GM12878 (cell line): ENCODE results near the gene OGA. TPM values are rescaled to one million over a fixed set of nuclear protein-coding genes. Genes with fewer than 3 reads are reported as not detected.

ENCODE experiments used
- ATAC-seq: fragments of 200-7000 bp; cut with Tn5 transposase; 3 replicates; pipeline ENCODE4 v1.9.1; 2020; ENCODE audit warnings: mild to moderate bottlenecking, moderate library complexity
- BruUV-seq: library from RNA; stranded (reverse); fragments of 400-500 nt; replicated peaks from 2 replicates; lab custom pipeline; 2021; lab: Mats Ljungman, UMichigan
- CTCF ChIA-PET: fragments of 300-600 bp; sonication (Branson Sonifier 250); formaldehyde crosslinking; extraction: SDS; loops from one replicate; lab custom pipeline; 2021; ENCODE audit warnings: inconsistent platforms; lab: Yijun Ruan, JAX
- POLR2A ChIA-PET: fragments of 350-600 bp; formaldehyde crosslinking; extraction: SDS; loops from one replicate; lab custom pipeline; 2021; ENCODE audit warnings: inconsistent platforms; lab: Charles Lee
- RAD21 ChIA-PET: fragments of 300-600 bp; sonication (Branson Sonifier 250); formaldehyde crosslinking; loops from one replicate; lab custom pipeline; 2023; ENCODE audit warnings: antibody characterized with exemption; ENCODE audit not compliant: unreplicated experiment; lab: Charles Lee
- SMC1A ChIA-PET: fragments of 300-600 bp; sonication (Branson Sonifier 250); formaldehyde crosslinking; loops from one replicate; lab custom pipeline; 2023; ENCODE audit not compliant: unreplicated experiment, uncharacterized antibody; lab: Charles Lee
- DNase-seq: peaks from one replicate; pipeline ENCODE4 v3.0.0-alpha.2; 2011; ENCODE audit warnings: low read depth, low spot score
- FAIRE-seq: peaks from 3 replicates; lab custom pipeline; 2011; peaks lifted over from hg19 to GRCh38; lab: Jason Lieb, UNC
- H2AFZ ChIP-seq: 2 replicates; pipeline ENCODE4 v1.6.0; 2011; ENCODE audit warnings: low read depth, low read length, control low read depth; ENCODE audit not compliant: control insufficient read depth
- H3K27ac ChIP-seq: 2 replicates; pipeline ENCODE4 v1.5.1; 2011; ENCODE audit warnings: control low read depth; ENCODE audit not compliant: control insufficient read depth, insufficient read depth
- H3K27me3 ChIP-seq, 2 experiments: replicated peaks in 1 of 2; 2 replicates each; pipeline versions ENCODE4 v1.6.0 to v1.6.1; 2011; ENCODE audit warnings: low read length in 1 of 2; ENCODE audit not compliant: control insufficient read depth in 2 of 2, insufficient read depth in 2 of 2
- H3K36me3 ChIP-seq, 2 experiments: 2 replicates each; pipeline ENCODE4 v1.5.1; 2011; ENCODE audit warnings: low read length in 1 of 2; ENCODE audit not compliant: control insufficient read depth in 2 of 2, insufficient read depth in 2 of 2
- H3K4me1 ChIP-seq: 2 replicates; pipeline ENCODE4 v1.6.1; 2011; ENCODE audit warnings: mild to moderate bottlenecking, low read length, moderate library complexity, mixed read lengths; ENCODE audit not compliant: control insufficient read depth, insufficient read depth
- H3K4me2 ChIP-seq: 2 replicates; pipeline ENCODE4 v1.6.0; 2011; ENCODE audit warnings: control low read depth; ENCODE audit not compliant: control insufficient read depth, insufficient read depth
- H3K4me3 ChIP-seq: fragments of 200-600 bp; sonication (generic); 2 replicates; pipeline ENCODE4 v1.5.1; 2016
- H3K79me2 ChIP-seq: 2 replicates; pipeline ENCODE4 v1.6.0; 2011; ENCODE audit warnings: low read length; ENCODE audit not compliant: control insufficient read depth, insufficient read depth
- H3K9ac ChIP-seq: 2 replicates; pipeline ENCODE4 v1.8.0; 2011; ENCODE audit warnings: low read length, control low read depth, mixed read lengths; ENCODE audit not compliant: control insufficient read depth, insufficient read depth
- H3K9me3 ChIP-seq: replicated peaks from 3 replicates; pipeline ENCODE4 v1.5.1; 2011; ENCODE audit warnings: mild to moderate bottlenecking, low read length; ENCODE audit not compliant: control insufficient read depth, insufficient read depth
- H4K20me1 ChIP-seq: 2 replicates; pipeline ENCODE4 v1.6.0; 2011; ENCODE audit not compliant: control insufficient read depth, insufficient read depth
- CHD2 ChIP-seq: IDR thresholded peaks from 2 replicates; pipeline ENCODE4 v1.6.1; 2011; ENCODE audit warnings: low read depth, low read length, improper control_type of control experiment, borderline replicate concordance
- WGBS: methylation state at CpG from one replicate; pipeline ENCODE4 v1.1.6; 2016; ENCODE audit warnings: low lambda C conversion rate; ENCODE audit not compliant: insufficient replicate concordance, insufficient coverage; ENCODE audit errors: missing lambda C conversion rate; 5-methylcytosine and 5-hydroxymethylcytosine counted together
- in situ Hi-C: fragments of 300-500 bp; cut with MboI; formaldehyde crosslinking; loops from 9 replicates; pipeline ENCODE4 v1.14.3; 2018; ENCODE audit warnings: mixed read lengths
- intact Hi-C: fragments of 100-400 bp; cut with micrococcal nuclease; formaldehyde crosslinking; loops from one replicate; pipeline ENCODE4 v1.14.2; 2022; ENCODE audit not compliant: unreplicated experiment
- polyA plus RNA-seq, 11 experiments: library from polyadenylated mRNA; depleted of rRNA in 4 of 11; unstranded in 6 of 11; stranded (reverse) in 5 of 11; fragments of >200 nt; fragmentation: Nextera tagmentation in 4 of 11; fragmentation: Illumina TruSeq in 1 of 11; extraction: Ambion mirVana in 4 of 11; extraction: Trizol in 1 of 11; gene quantifications; 1 replicate in 1 of 11; 2 replicates in 10 of 11; pipeline versions ENCODE4 v1.2.1 to v1.2.3, GENCODE V29; 2011 to 2016; ENCODE audit warnings: inconsistent platforms in 2 of 11, missing spikeins in 2 of 11, low read depth in 1 of 11
- total RNA-seq, 4 experiments: library from RNA; depleted of rRNA in 3 of 4; stranded (reverse); fragments of >200 nt in 3 of 4; fragmentation: Illumina TruSeq in 1 of 4; extraction: Trizol in 1 of 4; gene quantifications; 2 replicates each; pipeline versions ENCODE4 v1.2.1 to v1.2.3, GENCODE V29; 2013 to 2021
- TF ChIP-seq, protein P1 (sequence below): IDR thresholded peaks from 2 replicates; pipeline ENCODE4 v1.6.1; 2012; ENCODE audit warnings: low read depth, low read length, improper control_type of control experiment
- TF ChIP-seq, protein P2 (sequence below): fragments of 450-650 bp; IDR thresholded peaks from 2 replicates; pipeline ENCODE4 v1.6.1; 2016; ENCODE audit warnings: mild to moderate bottlenecking, moderate library complexity, borderline replicate concordance
- TF ChIP-seq, protein P3 (sequence below): fragments of 450-650 bp; IDR thresholded peaks from 2 replicates; pipeline ENCODE4 v1.6.1; 2017; ENCODE audit warnings: mild to moderate bottlenecking, moderate library complexity
- TF ChIP-seq, protein P4 (sequence below): fragments of 450-650 bp; IDR thresholded peaks from 2 replicates; pipeline ENCODE4 v1.6.1; 2017; ENCODE audit warnings: mild to moderate bottlenecking, low read depth, inconsistent platforms; ENCODE audit not compliant: poor library complexity, severe bottlenecking

The OGA gene
- total and polyA plus RNA-seq, 10 of the 15 experiments (the other 5 are each of a cell fraction or from before 2014, with no cell fraction given), result 23.0 to 145 (median 85.2) TPM

DNA sequence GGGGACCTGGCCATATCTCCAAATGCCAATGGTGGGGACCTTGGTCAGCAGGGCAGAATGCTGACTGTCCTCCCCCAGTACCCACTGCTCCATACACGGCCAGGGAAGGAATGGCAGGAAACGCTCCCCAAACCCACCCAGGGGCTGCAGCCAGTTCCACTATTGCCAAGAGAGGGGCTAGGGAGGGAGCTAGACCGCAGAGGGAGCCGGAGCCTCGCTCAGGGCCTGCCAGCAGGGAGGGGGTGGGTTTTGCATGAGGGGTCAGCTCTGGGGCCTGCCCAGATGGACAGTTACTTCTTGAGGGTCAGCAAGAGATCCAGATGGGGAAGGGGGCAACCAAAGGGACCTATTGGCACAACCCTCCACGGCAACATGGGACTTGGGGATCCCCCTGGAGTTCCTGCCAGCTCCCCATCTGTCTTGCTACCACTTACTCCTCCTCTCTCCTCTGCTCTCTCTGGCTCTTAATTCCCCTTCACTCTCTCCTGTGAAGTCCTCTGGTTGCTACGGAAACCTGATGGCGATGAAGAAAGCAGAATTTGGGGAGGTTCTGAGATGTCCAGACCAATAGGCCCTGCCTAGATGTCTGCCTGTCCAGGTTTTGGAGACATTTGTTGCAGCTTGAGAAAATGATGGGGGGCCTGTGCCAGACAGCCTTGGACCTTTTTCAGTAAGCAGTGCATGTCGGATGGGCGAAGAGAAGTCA lies 55.0 kb downstream of the OGA start:
- Histone ChIP-seq H2AFZ (no peak overlapping the region), H3K9me3 (no peaks in the 10 kb centered on the region), H3K36me3 (no peaks in the 10 kb centered on the region), H3K27me3 (peaks cover 0 to 3% of the 10 kb centered on the region in 2 experiments; a peak in 3 of 4 replicates), H3K27ac (no peak overlapping the region), H3K4me2 (no peak overlapping the region), H4K20me1 (no peaks in the 10 kb centered on the region), H3K4me1 (no peaks in the 10 kb centered on the region), H3K9ac (no peak overlapping the region), H3K4me3 (no peak overlapping the region), H3K79me2 (no peaks in the 10 kb centered on the region)
- intact Hi-C loops (no loop called here), in situ Hi-C loops (no loop called here)
- WGBS, result 19% methylated on average over 9 of the region's 10 CpGs
- BruUV-seq, result no TSS peak
- ChIA-PET SMC1A (no interaction called here), POLR2A (no interaction called here), RAD21 (no interaction called here), CTCF (interaction anchor here (0.7 to 1.2 kb wide), 2 partner anchors 10 to 45 kb away, joined by 3 read pairs; no protein-coding TSS in a partner anchor)
- DNase-seq, result no peak
- no peak for ATAC-seq
- TF ChIP-seq, protein P1, sequence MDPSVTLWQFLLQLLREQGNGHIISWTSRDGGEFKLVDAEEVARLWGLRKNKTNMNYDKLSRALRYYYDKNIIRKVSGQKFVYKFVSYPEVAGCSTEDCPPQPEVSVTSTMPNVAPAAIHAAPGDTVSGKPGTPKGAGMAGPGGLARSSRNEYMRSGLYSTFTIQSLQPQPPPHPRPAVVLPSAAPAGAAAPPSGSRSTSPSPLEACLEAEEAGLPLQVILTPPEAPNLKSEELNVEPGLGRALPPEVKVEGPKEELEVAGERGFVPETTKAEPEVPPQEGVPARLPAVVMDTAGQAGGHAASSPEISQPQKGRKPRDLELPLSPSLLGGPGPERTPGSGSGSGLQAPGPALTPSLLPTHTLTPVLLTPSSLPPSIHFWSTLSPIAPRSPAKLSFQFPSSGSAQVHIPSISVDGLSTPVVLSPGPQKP, result no peak
- TF ChIP-seq, protein P2, sequence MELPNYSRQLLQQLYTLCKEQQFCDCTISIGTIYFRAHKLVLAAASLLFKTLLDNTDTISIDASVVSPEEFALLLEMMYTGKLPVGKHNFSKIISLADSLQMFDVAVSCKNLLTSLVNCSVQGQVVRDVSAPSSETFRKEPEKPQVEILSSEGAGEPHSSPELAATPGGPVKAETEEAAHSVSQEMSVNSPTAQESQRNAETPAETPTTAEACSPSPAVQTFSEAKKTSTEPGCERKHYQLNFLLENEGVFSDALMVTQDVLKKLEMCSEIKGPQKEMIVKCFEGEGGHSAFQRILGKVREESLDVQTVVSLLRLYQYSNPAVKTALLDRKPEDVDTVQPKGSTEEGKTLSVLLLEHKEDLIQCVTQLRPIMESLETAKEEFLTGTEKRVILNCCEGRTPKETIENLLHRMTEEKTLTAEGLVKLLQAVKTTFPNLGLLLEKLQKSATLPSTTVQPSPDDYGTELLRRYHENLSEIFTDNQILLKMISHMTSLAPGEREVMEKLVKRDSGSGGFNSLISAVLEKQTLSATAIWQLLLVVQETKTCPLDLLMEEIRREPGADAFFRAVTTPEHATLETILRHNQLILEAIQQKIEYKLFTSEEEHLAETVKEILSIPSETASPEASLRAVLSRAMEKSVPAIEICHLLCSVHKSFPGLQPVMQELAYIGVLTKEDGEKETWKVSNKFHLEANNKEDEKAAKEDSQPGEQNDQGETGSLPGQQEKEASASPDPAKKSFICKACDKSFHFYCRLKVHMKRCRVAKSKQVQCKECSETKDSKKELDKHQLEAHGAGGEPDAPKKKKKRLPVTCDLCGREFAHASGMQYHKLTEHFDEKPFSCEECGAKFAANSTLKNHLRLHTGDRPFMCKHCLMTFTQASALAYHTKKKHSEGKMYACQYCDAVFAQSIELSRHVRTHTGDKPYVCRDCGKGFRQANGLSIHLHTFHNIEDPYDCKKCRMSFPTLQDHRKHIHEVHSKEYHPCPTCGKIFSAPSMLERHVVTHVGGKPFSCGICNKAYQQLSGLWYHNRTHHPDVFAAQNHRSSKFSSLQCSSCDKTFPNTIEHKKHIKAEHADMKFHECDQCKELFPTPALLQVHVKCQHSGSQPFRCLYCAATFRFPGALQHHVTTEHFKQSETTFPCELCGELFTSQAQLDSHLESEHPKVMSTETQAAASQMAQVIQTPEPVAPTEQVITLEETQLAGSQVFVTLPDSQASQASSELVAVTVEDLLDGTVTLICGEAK, result no peak
- TF ChIP-seq CHD2, result no peak
- TF ChIP-seq, protein P3, sequence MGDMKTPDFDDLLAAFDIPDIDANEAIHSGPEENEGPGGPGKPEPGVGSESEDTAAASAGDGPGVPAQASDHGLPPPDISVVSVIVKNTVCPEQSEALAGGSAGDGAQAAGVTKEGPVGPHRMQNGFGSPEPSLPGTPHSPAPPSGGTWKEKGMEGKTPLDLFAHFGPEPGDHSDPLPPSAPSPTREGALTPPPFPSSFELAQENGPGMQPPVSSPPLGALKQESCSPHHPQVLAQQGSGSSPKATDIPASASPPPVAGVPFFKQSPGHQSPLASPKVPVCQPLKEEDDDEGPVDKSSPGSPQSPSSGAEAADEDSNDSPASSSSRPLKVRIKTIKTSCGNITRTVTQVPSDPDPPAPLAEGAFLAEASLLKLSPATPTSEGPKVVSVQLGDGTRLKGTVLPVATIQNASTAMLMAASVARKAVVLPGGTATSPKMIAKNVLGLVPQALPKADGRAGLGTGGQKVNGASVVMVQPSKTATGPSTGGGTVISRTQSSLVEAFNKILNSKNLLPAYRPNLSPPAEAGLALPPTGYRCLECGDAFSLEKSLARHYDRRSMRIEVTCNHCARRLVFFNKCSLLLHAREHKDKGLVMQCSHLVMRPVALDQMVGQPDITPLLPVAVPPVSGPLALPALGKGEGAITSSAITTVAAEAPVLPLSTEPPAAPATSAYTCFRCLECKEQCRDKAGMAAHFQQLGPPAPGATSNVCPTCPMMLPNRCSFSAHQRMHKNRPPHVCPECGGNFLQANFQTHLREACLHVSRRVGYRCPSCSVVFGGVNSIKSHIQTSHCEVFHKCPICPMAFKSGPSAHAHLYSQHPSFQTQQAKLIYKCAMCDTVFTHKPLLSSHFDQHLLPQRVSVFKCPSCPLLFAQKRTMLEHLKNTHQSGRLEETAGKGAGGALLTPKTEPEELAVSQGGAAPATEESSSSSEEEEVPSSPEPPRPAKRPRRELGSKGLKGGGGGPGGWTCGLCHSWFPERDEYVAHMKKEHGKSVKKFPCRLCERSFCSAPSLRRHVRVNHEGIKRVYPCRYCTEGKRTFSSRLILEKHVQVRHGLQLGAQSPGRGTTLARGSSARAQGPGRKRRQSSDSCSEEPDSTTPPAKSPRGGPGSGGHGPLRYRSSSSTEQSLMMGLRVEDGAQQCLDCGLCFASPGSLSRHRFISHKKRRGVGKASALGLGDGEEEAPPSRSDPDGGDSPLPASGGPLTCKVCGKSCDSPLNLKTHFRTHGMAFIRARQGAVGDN, result no peak
- TF ChIP-seq, protein P4, sequence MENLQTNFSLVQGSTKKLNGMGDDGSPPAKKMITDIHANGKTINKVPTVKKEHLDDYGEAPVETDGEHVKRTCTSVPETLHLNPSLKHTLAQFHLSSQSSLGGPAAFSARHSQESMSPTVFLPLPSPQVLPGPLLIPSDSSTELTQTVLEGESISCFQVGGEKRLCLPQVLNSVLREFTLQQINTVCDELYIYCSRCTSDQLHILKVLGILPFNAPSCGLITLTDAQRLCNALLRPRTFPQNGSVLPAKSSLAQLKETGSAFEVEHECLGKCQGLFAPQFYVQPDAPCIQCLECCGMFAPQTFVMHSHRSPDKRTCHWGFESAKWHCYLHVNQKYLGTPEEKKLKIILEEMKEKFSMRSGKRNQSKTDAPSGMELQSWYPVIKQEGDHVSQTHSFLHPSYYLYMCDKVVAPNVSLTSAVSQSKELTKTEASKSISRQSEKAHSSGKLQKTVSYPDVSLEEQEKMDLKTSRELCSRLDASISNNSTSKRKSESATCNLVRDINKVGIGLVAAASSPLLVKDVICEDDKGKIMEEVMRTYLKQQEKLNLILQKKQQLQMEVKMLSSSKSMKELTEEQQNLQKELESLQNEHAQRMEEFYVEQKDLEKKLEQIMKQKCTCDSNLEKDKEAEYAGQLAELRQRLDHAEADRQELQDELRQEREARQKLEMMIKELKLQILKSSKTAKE, result no peak
- FAIRE-seq, result no peak
